GM19025 (cell line): ENCODE results near the gene NCR2.

Experiments used
- ATAC-seq: cut with Tn5 transposase; IDR thresholded peaks from one replicate; pipeline ENCODE4 v1.9.1; 2021; ENCODE audit warnings: mild to moderate bottlenecking, low read depth, moderate library complexity; ENCODE audit not compliant: unreplicated experiment

Gene NCR2

DNA sequence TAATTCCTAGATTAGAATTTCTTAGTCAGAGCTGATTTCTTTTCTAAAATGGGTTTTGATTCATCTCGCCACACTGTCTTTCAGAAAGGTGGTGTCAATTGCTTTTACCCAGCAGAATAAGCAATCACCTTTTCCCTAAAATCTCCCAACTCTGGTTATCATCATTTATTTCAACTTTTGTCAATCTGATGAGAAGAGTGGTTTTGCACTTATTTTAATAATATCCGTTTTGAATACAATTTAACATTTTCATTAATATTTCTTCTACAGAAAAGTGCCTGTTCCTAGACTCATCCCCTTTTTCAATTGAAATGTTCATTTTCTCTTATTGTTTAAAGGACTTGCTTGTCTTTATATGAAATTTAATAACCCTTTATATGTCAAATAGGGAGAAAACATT is 8.2 kb upstream of the NCR2 start:
- ATAC-seq, result no peak

DNA sequence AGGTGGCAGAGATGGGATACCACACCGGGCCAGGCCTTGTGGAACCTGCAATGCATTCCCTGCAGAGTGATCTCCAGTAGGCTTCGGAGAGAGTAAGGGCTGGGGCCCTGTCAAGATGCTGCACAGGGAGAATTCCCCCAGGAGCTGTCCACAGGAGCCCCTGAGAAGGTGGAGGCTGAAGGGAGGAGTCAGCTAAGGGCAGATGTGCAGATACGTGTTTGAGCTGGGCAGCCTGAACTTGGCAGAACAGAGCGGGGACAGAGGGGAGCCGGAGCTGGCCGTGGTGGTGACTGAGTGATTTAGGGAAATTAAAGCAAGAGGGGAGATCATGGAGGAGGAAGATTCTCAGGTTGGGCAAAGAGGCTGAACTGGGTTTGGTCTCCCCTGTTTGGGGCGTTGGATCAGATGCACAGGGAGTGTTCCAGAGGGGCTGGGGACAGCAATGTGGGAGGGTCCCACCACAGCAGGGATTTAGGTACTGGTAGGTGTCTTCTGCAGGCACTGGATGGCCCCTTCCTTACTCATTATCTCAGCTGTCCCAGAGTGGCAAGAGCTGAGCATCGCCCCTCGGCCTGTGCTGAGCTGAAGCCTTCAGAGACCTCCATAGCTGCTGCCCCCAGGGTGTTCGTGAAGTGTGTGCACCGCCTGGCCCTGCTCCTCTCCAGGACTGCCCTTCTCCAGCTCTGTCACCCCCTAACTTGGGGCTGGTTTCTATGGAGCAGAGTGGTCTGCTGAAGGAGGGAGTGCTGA is 3.8 kb upstream of the NCR2 start:
- ATAC-seq, result no peak

DNA sequence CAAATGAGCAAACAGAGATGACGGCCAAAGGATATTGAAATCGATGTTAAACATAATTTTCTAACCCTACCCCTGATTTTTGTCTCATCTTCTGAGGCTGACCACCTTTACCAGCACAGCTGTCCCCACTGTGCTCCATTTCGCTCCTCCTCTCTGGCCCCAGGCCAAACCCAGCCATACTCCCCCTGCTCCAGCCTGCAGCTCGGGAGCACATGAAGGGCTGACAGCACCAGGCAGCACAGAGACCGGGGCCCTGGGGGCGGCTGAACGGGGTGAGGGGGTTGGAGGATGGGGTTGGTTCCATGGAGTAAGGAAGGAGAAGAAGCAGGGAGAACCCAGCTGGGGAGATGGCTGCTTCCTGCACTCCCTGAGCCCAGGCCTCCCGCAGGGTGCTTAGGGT is 3.2 kb upstream of the NCR2 start:
- no peak for ATAC-seq

DNA sequence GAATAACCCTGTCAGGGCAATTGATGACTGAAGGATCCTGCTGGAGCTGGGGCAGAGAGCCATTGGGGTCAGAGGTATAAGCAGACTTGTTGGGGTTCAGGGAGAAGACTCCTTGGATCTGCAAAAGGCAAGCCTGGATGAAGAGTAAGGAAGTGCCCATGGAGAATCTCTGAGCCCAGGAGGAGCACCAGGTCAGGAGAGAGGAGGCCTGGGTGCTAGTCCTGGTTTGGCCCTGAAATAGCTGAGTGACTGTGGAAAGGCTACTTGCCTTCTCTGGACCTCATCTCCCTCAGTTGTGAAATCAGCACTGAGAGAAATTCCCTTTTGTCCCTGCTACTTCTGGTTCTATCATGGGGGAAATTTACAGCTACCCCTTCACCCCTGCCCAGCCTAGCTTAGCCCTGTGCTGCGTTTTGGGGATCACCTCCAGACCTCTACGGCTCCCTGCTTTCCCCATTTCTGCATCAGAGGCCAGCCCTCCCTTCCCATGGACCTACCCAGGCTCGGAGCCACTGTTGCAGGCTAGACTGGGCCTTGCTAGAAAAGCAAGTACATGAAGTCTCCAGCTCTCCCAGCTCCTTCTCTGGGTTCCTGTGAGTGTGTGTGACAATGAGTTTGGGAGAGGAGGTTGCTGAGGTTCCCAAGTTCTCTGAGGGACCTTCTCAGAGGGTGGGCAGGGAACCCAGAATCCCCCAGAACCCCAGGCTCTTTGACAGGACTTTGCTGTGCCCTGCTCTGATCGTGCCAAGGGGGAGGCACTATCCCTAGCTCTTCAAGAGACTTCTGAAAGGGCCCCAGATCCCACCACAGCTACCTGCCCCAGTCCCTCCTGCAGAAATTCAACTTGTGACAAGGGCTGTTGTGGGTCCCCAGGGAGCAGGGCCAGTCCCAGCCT is 2.3 kb upstream of the NCR2 start:
- ATAC-seq, result no peak

DNA sequence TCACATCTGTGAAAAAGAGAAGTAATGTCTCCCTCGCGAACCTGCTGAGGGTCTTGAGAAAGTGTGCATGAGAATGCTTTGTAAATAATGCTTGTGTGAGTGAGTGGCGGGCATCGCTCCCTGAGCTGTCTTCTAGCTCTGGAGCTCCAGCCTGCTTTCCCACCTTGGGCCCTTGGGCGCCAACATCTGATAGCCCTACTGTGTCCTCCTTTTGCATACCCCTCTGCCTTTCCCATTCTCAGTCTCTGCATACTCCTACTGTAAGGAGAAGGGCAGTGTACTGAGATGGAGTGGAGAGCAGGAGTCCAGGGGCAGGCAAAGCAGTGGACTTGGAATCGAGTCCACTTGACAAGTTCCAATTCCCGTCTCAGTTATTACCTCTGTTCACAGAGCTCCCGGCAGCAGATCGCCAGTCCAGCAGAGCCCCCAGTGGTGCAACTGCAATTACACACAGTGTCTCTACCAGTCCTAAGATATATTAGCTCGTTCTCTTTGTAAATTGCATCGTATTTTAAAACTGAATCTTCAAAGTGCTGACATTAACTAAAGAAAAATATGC is 847 bp upstream of the NCR2 start:
- no peak for ATAC-seq

DNA sequence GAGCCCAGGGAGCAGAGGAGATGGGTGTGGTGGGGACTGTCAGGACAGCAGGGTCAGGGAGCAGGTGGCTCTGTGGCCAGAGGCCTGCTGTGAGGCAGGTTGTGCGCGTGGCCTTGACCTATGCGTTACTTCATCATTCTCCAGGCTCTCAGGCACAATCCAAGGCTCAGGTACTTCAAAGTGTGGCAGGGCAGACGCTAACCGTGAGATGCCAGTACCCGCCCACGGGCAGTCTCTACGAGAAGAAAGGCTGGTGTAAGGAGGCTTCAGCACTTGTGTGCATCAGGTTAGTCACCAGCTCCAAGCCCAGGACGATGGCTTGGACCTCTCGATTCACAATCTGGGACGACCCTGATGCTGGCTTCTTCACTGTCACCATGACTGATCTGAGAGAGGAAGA is 535 bp downstream of the NCR2 start:
- no peak for ATAC-seq

DNA sequence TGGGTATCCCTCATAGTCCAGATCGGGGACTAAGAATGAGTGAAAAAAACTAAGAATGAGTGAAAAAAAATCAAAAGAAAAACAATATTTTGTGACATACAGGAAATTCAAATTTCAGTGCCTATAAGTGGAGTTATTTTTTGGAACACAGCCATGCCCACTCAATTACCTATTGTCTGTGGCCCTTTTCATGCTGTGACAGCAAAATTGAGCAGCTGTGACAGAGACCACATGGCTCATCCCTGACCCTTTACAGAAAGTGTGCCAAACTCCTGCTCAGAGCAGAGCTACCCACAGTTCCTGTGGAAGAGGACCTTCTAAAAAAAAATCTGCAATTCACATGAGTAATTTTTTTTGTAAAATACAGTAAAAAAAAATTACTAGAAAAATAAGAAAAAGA is 1.4 kb downstream of the NCR2 start:
- ATAC-seq, result no peak

DNA sequence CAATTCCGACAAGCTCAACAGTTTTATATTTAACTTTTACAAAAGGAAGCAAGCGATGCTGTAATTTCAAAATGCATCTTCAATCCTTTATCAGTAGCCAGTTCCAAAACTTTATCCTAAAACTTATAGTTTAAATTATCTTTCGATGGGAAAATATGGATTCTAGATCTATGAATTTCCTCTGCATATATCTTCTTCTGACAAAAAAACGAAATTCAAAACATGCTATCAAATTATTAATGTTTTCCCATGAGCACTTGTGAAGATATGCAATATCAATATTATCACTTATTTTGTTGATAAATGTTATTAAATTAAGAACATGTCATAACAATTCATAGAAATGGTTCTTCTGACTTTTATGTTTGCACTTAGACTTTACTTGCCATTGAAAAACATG is 2.3 kb downstream of the NCR2 start:
- ATAC-seq, result no peak

DNA sequence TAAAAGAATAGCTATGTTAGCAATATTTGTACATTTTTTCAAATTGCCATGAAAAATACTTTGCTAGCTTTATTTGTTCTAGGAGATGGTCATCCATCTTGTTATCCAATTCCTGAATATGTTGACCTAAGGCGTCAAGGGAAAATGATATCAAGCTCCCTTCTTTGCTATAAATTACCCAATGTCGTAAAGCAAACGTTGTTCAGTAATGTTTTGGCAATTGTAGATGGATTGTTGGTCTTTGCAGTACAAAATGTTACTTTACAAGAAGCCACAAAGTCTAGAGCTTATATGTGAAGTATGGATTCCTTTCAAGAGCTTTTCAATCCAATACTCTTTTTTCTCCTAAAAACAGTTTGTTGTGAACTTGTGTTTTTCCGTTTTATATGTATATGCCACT is 3.3 kb downstream of the NCR2 start:
- no peak for ATAC-seq

DNA sequence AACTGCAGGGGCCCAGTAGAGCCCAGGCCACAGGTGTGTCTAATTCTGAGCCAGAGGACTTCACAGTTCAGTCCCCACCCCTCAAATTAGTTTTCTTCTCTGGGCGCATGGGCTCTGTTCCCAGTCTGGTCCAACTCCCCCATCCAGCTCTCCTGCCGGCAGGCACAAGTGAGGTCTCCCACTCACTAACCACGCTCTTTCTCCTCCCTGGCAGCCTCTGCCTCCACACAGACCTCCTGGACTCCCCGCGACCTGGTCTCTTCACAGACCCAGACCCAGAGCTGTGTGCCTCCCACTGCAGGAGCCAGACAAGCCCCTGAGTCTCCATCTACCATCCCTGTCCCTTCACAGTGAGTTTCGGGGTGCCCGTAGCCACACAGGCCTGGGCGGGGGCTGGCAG is 6.2 kb downstream of the NCR2 start:
- no peak for ATAC-seq

DNA sequence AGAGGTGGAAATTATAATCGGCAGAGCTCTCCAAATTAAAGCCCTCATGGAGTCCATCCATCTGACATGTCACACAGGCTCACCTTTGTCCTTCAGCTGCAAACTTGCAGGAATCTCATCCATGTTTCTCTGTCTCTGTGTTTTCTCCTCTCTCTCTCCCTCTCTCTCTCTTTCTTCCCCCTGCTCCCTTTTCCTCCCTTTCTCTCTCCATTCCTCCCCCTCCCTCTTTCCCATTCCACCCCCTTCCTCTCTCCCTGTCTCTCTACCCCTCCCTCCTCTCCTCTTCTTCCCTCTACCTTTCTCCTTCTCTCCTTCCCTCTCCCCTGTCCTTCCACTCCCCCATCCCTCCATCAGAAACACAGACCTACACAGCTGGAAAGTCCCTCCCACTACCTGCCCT is 6.8 kb downstream of the NCR2 start:
- ATAC-seq, result no peak

DNA sequence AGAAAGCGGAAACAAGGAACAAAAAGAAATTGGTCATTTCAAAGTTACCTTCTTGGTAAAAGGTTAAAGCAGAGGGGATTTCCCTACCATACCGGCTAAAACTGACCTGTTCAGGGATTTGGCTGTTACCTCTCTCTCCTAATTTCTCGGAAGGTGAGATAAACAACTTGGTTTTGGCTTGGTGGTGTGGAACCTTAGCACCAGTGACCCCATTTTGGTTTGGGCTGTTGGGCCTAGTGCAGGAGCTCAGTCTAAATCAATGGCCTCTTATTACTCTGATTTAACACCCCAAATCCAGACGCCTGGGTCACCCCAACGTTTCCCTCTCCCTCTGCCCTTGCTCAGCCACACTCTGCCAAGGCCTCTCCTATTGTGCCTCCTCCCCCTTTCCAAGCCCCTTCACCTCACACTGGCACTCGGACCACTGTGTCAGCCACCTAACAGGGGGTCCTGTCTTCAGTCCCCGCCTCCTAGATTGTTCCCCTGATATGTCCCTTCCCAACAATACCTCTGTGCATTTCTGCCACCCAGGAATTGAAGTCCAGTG is 8.3 kb downstream of the NCR2 start:
- no peak for ATAC-seq

DNA sequence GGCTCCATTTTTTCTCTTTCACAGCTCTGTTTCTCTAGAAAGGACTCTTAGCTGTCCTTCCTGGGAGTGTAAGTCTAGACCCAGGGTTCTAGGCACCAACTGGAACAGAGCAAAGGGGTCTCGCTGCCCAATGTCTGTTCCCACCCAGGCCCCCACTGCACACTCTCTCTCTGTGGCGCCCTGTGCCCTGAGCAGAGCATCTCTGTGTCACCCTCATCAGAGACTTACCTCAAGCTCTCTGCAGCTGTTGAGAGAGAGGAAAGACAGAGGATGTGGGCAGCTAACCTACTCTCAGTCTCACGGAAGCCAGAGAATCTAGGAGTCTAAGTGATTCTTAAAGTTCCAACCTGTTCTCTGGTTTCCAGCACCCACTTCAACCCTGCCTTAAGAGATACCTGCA is 9.5 kb downstream of the NCR2 start:
- peak; percentile 48 for ATAC-seq

DNA sequence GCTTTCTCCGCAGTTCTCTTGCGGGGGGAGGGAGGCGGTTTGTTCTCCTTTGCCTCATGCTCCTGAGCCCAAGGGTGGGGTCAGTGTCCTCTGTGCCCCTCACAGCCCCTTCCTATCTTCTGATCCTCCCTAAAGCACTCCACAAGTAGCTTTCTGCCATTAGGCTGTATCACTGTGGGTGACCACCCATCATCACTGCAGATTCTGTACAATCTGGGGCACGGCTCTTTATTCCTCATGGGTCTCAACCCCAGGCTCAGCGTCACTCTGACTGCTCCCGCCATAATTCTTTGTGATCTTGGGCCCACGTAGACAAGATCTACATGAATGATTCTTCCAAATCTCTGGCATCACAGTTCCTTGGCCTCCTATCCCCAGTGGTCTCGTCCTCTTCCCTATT is 10.5 kb downstream of the NCR2 start:
- ATAC-seq, result no peak

DNA sequence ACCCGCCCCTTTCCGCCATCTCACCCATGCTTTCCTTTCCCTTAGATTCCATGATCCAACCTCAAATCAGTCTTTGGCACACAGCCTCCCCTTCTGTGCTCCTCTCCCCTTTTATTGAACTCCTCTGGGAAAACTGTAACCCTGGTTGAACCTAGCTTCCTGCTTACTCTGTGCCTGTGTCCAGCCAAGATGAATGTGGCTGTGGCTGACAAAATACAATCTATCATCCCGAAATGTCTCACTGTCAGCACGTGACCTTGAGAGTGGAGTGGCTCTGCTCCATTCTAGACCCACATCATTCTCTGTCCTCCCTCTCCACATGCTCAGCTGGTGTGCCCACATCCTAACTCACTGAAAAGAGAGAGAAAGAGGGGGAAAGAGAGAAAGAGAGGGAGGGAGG is 11.0 kb downstream of the NCR2 start:
- no peak for ATAC-seq

DNA sequence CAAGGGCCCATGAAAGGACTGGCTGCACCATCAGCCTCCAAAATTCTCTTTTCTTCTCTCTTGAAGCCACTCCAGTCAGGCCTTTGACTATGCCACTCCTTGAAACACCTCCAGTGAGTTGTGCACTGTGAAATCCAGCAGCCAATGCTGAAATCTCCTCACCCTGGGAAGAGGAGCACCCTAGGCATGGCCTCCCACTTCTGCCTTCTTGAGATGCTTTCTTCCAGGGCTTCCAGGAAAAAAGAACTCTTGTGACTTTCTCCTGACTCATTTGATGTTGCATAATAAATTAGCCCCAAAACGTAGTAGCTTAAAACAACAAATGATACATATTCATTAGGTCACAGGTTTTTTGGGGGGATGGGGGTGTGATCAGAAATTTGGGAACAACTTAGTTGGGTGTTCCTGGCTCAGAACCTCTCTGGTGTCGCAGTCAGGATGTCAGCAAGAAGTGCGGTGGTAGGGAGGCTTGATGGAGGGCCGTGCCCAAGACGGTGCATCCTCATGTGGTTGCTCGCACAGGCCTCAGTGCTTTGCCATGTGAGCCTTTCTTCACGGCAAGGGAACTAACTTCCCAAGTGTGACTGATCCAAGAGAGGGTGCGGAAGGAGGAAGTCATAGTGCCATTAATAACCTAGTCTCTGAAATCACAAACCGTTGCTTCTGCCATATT is 12.1 kb downstream of the NCR2 start:
- ATAC-seq, result no peak

DNA sequence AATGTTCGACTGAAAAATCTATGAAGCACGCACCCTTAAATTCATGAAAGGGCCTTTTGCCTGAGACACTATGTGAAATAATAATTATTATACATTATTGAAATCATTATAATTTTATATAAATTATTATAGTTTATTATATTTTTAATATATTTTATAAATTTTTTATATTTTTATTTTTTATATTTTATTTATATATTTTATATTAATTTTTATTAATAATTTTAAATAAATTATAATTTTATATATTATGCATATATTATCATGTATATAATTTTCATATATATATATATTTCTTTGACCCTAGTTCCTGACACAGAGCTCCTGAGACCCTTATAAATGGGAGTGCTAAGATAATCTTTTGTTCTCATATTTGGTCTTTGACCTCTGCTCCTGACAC is 13.5 kb downstream of the NCR2 start:
- no peak for ATAC-seq

DNA sequence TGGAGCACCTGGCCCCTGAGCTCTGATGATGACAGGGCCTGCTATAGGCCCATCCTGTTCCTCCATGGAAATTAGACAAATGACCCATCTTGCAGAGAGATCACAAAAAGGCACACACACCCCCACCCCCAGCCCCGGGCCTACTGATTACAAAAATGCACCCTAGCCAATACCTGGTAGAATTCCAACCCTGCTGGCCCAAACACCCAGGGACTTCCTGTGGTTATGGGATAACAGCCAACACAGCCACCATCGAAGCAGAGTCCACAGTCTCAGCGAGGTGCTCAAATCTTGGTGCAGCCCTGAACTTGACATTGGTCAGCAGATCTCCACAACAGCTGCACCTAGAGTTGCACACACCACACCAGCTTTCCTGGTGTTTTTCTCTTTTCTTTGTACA is 17.0 kb downstream of the NCR2 start:
- no peak for ATAC-seq

DNA sequence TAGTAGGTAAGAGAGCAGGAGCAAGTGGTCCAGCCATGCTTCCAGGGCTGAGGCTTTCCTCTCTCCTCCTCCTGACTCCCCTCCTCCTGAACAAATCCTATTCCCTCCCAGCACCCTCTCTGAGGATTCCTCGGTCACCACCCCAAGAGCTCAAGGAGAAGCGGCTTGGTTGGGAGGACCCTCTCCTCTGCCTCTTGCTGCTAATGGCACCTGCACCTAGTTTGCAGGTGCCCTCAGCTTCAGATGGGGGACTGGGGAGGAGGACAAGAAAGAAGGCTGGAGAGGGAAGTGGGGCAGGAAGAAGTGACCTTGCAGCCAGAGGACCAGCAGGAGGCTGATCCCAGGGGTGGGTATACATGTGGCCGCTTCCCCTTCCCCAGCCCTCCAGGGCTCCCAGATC is 17.5 kb downstream of the NCR2 start:
- no peak for ATAC-seq

DNA sequence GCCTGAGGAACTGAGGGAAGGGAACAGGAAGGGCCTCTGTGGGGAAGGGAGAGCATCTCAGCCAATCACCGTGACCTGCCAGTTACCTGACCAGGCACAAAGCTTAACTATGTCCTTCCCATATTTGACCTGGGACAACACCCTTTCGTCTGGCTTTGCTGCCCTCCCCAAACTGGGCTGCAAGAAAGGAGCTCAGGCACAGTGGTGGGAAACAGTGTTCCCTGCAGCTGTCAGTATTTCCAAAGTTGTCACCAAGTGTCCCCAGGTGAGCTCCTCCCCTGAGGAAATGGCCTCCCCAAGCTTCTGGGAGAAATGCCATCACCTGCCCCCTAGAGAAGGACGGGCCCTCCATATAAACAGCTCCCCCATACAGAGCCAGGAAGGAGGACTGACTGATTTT is 17.9 kb downstream of the NCR2 start:
- ATAC-seq, result no peak

DNA sequence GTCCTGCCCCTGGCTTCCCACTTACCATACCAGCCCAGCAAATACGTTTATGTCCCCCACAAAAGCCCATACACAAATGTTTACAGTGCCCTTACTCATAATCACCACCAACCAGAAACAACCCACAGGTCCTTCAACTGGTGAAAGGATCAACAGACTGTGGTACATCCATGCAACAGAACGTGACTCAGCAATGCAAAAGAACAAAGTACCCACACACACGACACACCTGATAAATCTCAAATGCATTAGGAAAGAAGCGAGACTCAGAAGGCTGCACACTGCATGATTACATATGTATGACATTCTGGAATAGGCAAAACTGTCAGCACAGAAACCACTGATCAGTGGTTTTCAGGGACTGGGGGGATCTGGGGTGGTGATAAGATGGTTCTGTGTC is 20.5 kb downstream of the NCR2 start:
- ATAC-seq, result no peak
